Measurements from ENCODE around the gene PSMC5. TPM values are rescaled to one million over a fixed set of nuclear protein-coding genes. Genes with fewer than 3 reads are reported as not detected.
"Not testable (repeated sequence)": the region's sequence is repeated elsewhere in the genome, so short reads cannot be mapped to it uniquely, and the experiment has no call there.

Gene PSMC5
- total RNA-seq, 4 donors from 2014 or later, result 79.5 to 110 (median 95.7) TPM

GRCh38 chr17:63850401-63850800, 23.2 kb downstream of the PSMC5 start:
- Histone ChIP-seq H3K4me3 (no peak overlapping the region), H3K4me1 (peaks cover 0 to 15% (median 0%) of the 10 kb centered on the region in 3 donors), H3K27me3 (no peaks in the 10 kb centered on the region), H3K9me3 (no peaks in the 10 kb centered on the region), H3K36me3 (no peaks in the 10 kb centered on the region), H3K27ac (no peak overlapping the region)
- TF ChIP-seq EP300 (IDR thresholded peaks at IDR 0.05) (no peak), POLR2A (IDR thresholded peaks at IDR 0.05) (no peak), POLR2AphosphoS5 (IDR thresholded peaks at IDR 0.05) (no peak)
- TF ChIP-seq, protein P1, sequence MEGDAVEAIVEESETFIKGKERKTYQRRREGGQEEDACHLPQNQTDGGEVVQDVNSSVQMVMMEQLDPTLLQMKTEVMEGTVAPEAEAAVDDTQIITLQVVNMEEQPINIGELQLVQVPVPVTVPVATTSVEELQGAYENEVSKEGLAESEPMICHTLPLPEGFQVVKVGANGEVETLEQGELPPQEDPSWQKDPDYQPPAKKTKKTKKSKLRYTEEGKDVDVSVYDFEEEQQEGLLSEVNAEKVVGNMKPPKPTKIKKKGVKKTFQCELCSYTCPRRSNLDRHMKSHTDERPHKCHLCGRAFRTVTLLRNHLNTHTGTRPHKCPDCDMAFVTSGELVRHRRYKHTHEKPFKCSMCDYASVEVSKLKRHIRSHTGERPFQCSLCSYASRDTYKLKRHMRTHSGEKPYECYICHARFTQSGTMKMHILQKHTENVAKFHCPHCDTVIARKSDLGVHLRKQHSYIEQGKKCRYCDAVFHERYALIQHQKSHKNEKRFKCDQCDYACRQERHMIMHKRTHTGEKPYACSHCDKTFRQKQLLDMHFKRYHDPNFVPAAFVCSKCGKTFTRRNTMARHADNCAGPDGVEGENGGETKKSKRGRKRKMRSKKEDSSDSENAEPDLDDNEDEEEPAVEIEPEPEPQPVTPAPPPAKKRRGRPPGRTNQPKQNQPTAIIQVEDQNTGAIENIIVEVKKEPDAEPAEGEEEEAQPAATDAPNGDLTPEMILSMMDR (IDR thresholded peaks at IDR 0.05), result no peak
- WGBS, 2 donors (ENCODE audit: low coverage in 1 of 2), result 60 to 88% methylated on average over 8 to 9 of the region's 9 CpGs
- ATAC-seq, result no peak

GRCh38 chr17:63853260-63853659, 26.0 kb downstream of the PSMC5 start:
- Histone ChIP-seq H3K27ac (no peak overlapping the region), H3K27me3 (no peaks in the 10 kb centered on the region), H3K9me3 (no peaks in the 10 kb centered on the region), H3K36me3 (no peaks in the 10 kb centered on the region), H3K4me1 (peaks cover 0 to 14% (median 0%) of the 10 kb centered on the region in 3 donors), H3K4me3 (no peak overlapping the region)
- TF ChIP-seq POLR2A (IDR thresholded peaks at IDR 0.05) (no peak), POLR2AphosphoS5 (IDR thresholded peaks at IDR 0.05) (no peak)
- ATAC-seq, result no peak
- 83 to 94% methylated on average over 2 of the region's 2 CpGs for WGBS, 2 donors (ENCODE audit: low coverage in 1 of 2)

GRCh38 chr17:63854709-63855108, 27.5 kb downstream of the PSMC5 start:
- TF ChIP-seq POLR2AphosphoS5 (IDR thresholded peaks at IDR 0.05) (no peak), EP300 (IDR thresholded peaks at IDR 0.05) (no peak), POLR2A (IDR thresholded peaks at IDR 0.05) (no peak)
- TF ChIP-seq, protein P1 (IDR thresholded peaks at IDR 0.05), result no peak
- H3K27me3 ChIP-seq, result peaks cover 4% of the 10 kb centered on the region
- H3K4me3 ChIP-seq, result no peak overlapping the region
- no peaks in the 10 kb centered on the region for H3K9me3 ChIP-seq
- WGBS, 2 donors (ENCODE audit: low coverage in 1 of 2), result 72 to 93% methylated on average over 3 to 4 of the region's 5 CpGs
- H3K27ac ChIP-seq, result no peak overlapping the region
- no peaks in the 10 kb centered on the region for H3K36me3 ChIP-seq
- no peak for ATAC-seq
- H3K4me1 ChIP-seq, result no peaks in the 10 kb centered on the region

DNA sequence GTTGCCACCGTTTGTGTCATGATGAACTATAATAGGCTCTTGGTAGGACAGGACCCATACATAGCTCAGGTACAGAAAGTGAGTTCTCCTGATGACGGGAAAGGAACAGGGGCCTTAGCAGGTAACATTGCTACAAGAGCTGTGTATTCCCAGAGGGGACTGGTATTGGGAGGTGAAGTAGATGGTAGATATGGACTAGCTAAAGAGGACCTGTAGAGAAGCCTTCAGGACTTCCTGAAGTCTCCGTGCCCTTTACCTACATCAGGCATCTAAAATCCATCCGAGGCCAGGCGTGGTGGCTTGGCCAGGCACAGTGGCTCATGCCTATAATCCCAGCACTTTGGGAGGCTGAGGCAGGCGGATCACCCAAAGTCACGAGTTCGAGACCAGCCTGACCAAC, 28.0 kb downstream of the PSMC5 start:
- TF ChIP-seq POLR2A (IDR thresholded peaks at IDR 0.05), result no peak
- no peak for TF ChIP-seq EP300 (IDR thresholded peaks at IDR 0.05)
- TF ChIP-seq, protein P1 (IDR thresholded peaks at IDR 0.05), result no peak
- no peak for TF ChIP-seq POLR2AphosphoS5 (IDR thresholded peaks at IDR 0.05)

GRCh38 chr17:63856425-63856824, 29.2 kb downstream of the PSMC5 start:
- not testable (repeated sequence) for H3K27me3 ChIP-seq, H3K27ac ChIP-seq, ATAC-seq, H3K9me3 ChIP-seq, H3K4me1 ChIP-seq, H3K36me3 ChIP-seq, H3K4me3 ChIP-seq
- WGBS, 2 donors (ENCODE audit: low coverage in 1 of 2), result 90 to 95% methylated on average over 7 to 8 of the region's 8 CpGs

More for the DNA sequence above, 28.0 kb downstream of the PSMC5 start:
- WGBS, 2 donors (ENCODE audit: low coverage in 1 of 2), result 67 to 90% methylated on average over 1 to 4 of the region's 8 CpGs
- H3K36me3 ChIP-seq, result no peaks in the 10 kb centered on the region
- H3K4me3 ChIP-seq, result no peak overlapping the region
- H3K9me3 ChIP-seq, result no peaks in the 10 kb centered on the region
- peaks cover 9% of the 10 kb centered on the region for H3K27me3 ChIP-seq
- no peaks in the 10 kb centered on the region for H3K4me1 ChIP-seq
- H3K27ac ChIP-seq, result no peak overlapping the region
- ATAC-seq, result no peak

DNA sequence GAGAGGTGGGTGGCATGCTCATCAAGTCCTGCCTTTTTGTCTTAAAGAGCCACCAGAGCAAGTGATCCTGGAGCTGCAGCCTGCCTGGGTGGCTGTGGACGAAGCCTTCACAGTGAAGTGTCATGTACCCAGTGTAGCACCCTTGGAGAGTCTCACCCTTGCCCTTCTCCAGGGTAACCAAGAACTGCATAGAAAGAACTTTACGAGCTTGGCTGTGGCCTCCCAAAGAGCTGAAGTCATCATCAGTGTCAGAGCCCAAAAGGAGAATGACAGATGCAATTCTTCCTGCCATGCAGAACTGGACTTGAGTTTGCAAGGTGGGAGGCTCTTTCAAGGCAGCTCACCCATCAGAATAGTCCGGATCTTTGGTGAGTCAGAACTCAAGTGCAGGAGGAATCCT, 32.0 kb downstream of the PSMC5 start:
- TF ChIP-seq POLR2A (IDR thresholded peaks at IDR 0.05), result no peak
- TF ChIP-seq, protein P1 (IDR thresholded peaks at IDR 0.05), result no peak
- TF ChIP-seq POLR2AphosphoS5 (IDR thresholded peaks at IDR 0.05), result no peak
- TF ChIP-seq EP300 (IDR thresholded peaks at IDR 0.05), result no peak
- ATAC-seq, result no peak
- H3K4me3 ChIP-seq, result no peak overlapping the region
- no peak overlapping the region for H3K27ac ChIP-seq
- H3K36me3 ChIP-seq, result no peaks in the 10 kb centered on the region
- 67% methylated on average over 1 of the region's 3 CpGs; no CpG with 5 or more reads in 1 of the 2 donors for WGBS, 2 donors (ENCODE audit: low coverage in 1 of 2)
- H3K27me3 ChIP-seq, result peaks cover 9% of the 10 kb centered on the region
- no peaks in the 10 kb centered on the region for H3K4me1 ChIP-seq
- no peaks in the 10 kb centered on the region for H3K9me3 ChIP-seq

- not testable (repeated sequence) for H3K4me1 ChIP-seq, H3K27me3 ChIP-seq, H3K27ac ChIP-seq, H3K9me3 ChIP-seq, ATAC-seq, H3K36me3 ChIP-seq, H3K4me3 ChIP-seq
- WGBS, 2 donors (ENCODE audit: low coverage in 1 of 2), result 58% methylated on average over 4 of the region's 7 CpGs; no CpG with 5 or more reads in 1 of the 2 donors
Measured at GRCh38 chr17:63866625-63867024, 39.4 kb downstream of the PSMC5 start.

DNA sequence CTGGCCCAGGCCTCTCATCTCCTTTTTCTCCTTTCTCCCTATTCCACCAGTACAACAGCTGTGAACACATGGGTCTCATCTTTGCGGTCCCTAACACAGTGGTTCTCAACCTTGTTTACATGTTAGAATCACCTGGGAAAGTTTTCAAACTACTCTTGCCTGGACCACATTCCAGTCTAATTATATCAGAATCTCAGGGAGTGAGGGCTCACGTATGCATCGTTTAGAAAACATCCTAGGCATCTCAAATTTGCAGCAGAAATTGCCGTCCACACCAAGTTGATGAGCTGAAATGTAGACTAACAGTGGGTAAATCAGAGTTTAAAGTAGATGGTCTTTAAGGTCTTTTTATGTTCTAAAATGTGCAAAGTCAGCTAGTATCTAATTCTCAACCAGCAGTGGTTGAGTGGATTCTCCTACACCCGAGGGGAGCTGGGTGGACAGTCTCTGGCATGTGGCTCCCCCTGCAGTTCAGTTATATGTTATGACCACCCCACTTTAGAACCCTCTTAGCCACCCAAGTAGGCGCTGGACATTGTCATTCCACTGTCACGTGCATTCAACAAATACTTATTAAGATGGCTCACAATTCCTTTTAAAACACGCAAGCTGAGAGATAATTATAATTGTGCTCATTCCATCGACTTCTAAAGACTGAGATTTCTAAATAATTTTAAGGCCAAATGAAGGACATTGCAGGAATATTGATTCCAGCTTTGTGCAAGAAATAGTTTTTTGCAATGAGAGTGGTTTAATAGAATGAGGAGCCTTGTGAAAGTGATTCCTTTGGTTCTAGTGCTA, 42.5 kb downstream of the PSMC5 start:
- not testable (repeated sequence) for H3K9me3 ChIP-seq, H3K4me1 ChIP-seq, H3K27ac ChIP-seq, H3K36me3 ChIP-seq, H3K27me3 ChIP-seq, H3K4me3 ChIP-seq
- peak; percentile 22 for ATAC-seq
- WGBS, 2 donors (ENCODE audit: low coverage in 1 of 2), result 27 to 55% methylated on average over 5 to 8 of the region's 9 CpGs

Measured in gastroesophageal sphincter (tissue), 4 donors.